IMR-90 (cell line): ENCODE data around the gene GH1. TPM values are rescaled to one million over a fixed set of nuclear protein-coding genes. Genes with fewer than 3 reads are reported as not detected.

Experiments
- ATAC-seq: fragments of 200-7000 bp; cut with Tn5 transposase; 2 replicates; pipeline ENCODE4 v1.9.1; 2020; ENCODE audit warnings: low read depth, mild to moderate bottlenecking, moderate library complexity
- BruUV-seq: library from RNA; stranded (reverse); fragments of 400-500 nt; replicated peaks from 2 replicates; lab custom pipeline; 2021; lab: Mats Ljungman, UMichigan
- CTCF ChIA-PET: fragments of 300-600 bp; formaldehyde crosslinking; extraction: SDS; loops from one replicate; lab custom pipeline; 2021; ENCODE audit warnings: antibody characterized with exemption; lab: Yijun Ruan, JAX
- POLR2A ChIA-PET: fragments of 300-600 bp; sonication (Branson Sonifier 250); formaldehyde crosslinking; loops from one replicate; lab custom pipeline; 2022; ENCODE audit warnings: antibody characterized with exemption; ENCODE audit not compliant: unreplicated experiment; lab: Charles Lee
- DNase-seq: peaks from one replicate; pipeline ENCODE4 v3.0.0; 2013
- H2AFZ ChIP-seq: replicated peaks from 2 replicates; pipeline ENCODE3; 2013; ENCODE audit warnings: low read length, mild to moderate bottlenecking; ENCODE audit not compliant: poor library complexity
- H2AK5ac ChIP-seq: 2 replicates; pipeline ENCODE4 v1.6.1; 2013; ENCODE audit warnings: low read depth, low read length, inconsistent platforms
- H2AK9ac ChIP-seq: replicated peaks from 2 replicates; pipeline ENCODE3; 2013; ENCODE audit warnings: mild to moderate bottlenecking, low read depth, low read length, moderate library complexity; ENCODE audit not compliant: poor library complexity
- H2BK120ac ChIP-seq: 2 replicates; pipeline ENCODE4 v1.6.1; 2013; ENCODE audit warnings: low read depth, low read length, inconsistent platforms
- H2BK15ac ChIP-seq: 3 replicates; pipeline ENCODE4 v1.6.1; 2013; ENCODE audit warnings: low read depth, low read length, inconsistent platforms
- H2BK20ac ChIP-seq: 2 replicates; pipeline ENCODE4 v1.6.1; 2013; ENCODE audit warnings: low read depth, mild to moderate bottlenecking, inconsistent platforms, low read length, moderate library complexity
- H2BK5ac ChIP-seq: 2 replicates; pipeline ENCODE4 v1.6.1; 2013; ENCODE audit warnings: mild to moderate bottlenecking, low read depth, low read length, inconsistent platforms; ENCODE audit not compliant: poor library complexity, severe bottlenecking
- H3K14ac ChIP-seq: replicated peaks from 2 replicates; pipeline ENCODE4 v1.6.1; 2013; ENCODE audit warnings: low read depth, low read length, inconsistent platforms
- H3K18ac ChIP-seq: 2 replicates; pipeline ENCODE4 v1.6.1; 2013; ENCODE audit warnings: low read depth, low read length, control low read depth
- H3K23ac ChIP-seq: 2 replicates; pipeline ENCODE4 v1.6.1; 2013; ENCODE audit warnings: low read depth, low read length, inconsistent platforms
- H3K27ac ChIP-seq: 2 replicates; pipeline ENCODE4 v1.5.1; 2013; ENCODE audit warnings: mild to moderate bottlenecking, control low read depth, low read length; ENCODE audit not compliant: insufficient read depth
- H3K27me3 ChIP-seq: 2 replicates; pipeline ENCODE4 v1.6.1; 2013; ENCODE audit warnings: low read length; ENCODE audit not compliant: control insufficient read depth, insufficient read depth
- H3K36me3 ChIP-seq: 2 replicates; pipeline ENCODE4 v1.6.1; 2013; ENCODE audit warnings: low read length, mixed read lengths; ENCODE audit not compliant: control insufficient read depth, insufficient read depth
- H3K4ac ChIP-seq: 2 replicates; pipeline ENCODE4 v1.6.1; 2013; ENCODE audit warnings: low read depth, low read length, inconsistent platforms
- H3K4me1 ChIP-seq: 2 replicates; pipeline ENCODE4 v1.6.1; 2013; ENCODE audit warnings: low read length, mixed read lengths; ENCODE audit not compliant: control insufficient read depth, insufficient read depth
- H3K4me2 ChIP-seq: 2 replicates; pipeline ENCODE4 v1.6.1; 2013; ENCODE audit warnings: low read depth, mild to moderate bottlenecking, control low read depth, low read length, moderate library complexity
- H3K4me3 ChIP-seq: 2 replicates; pipeline ENCODE4 v1.5.1; 2013; ENCODE audit warnings: low read depth, mild to moderate bottlenecking, control low read depth, low read length, moderate library complexity; ENCODE audit not compliant: insufficient read depth
- H3K56ac ChIP-seq: 2 replicates; pipeline ENCODE4 v1.6.1; 2013; ENCODE audit warnings: low read length, inconsistent platforms; ENCODE audit not compliant: insufficient read depth; ENCODE audit errors: extremely low read depth
- H3K79me1 ChIP-seq, 2 experiments: 2 replicates each; pipeline ENCODE4 v1.6.1; 2013; ENCODE audit warnings: low read length in 2 of 2, inconsistent platforms in 1 of 2, low read depth in 1 of 2
- H3K9ac ChIP-seq: 2 replicates; pipeline ENCODE4 v1.6.1; 2013; ENCODE audit warnings: low read depth, low read length, control low read depth
- H3K9me1 ChIP-seq: 2 replicates; pipeline ENCODE4 v1.6.1; 2013; ENCODE audit warnings: low read length, inconsistent platforms; ENCODE audit not compliant: insufficient read depth
- H3K9me3 ChIP-seq: 2 replicates; pipeline ENCODE4 v1.6.1; 2013; ENCODE audit warnings: low read length; ENCODE audit not compliant: control insufficient read depth, insufficient read depth
- H4K20me1 ChIP-seq: 2 replicates; pipeline ENCODE4 v1.6.1; 2013; ENCODE audit warnings: low read length, inconsistent platforms; ENCODE audit not compliant: insufficient read depth
- H4K5ac ChIP-seq: 2 replicates; pipeline ENCODE4 v1.6.1; 2013; ENCODE audit warnings: mild to moderate bottlenecking, low read depth, low read length, control low read depth
- H4K8ac ChIP-seq, 2 experiments: 2 replicates each; pipeline ENCODE4 v1.6.1; 2013; ENCODE audit warnings: low read depth in 2 of 2, low read length in 2 of 2, control low read depth in 1 of 2, inconsistent platforms in 1 of 2
- H4K91ac ChIP-seq: 2 replicates; pipeline ENCODE4 v1.6.1; 2013; ENCODE audit warnings: low read depth, low read length, inconsistent platforms; ENCODE audit not compliant: insufficient read depth
- CHD1 ChIP-seq: IDR thresholded peaks from 2 replicates; pipeline ENCODE4 v1.6.1; 2012; ENCODE audit warnings: low read depth, low read length, improper control_type of control experiment
- FOS ChIP-seq: fragments of 150-350 bp; IDR thresholded peaks from 2 replicates; pipeline ENCODE4 v1.6.1; 2016; ENCODE audit warnings: low read depth, low read length
- MAFK ChIP-seq: IDR thresholded peaks from 2 replicates; pipeline ENCODE4 v1.6.1; 2012; ENCODE audit warnings: low read depth, low read length, improper control_type of control experiment
- MAZ ChIP-seq: IDR thresholded peaks from 2 replicates; pipeline ENCODE4 v1.6.1; 2012; ENCODE audit warnings: low read depth, mild to moderate bottlenecking, low read length, improper control_type of control experiment, moderate library complexity, borderline replicate concordance
- MXI1 ChIP-seq: IDR thresholded peaks from 2 replicates; pipeline ENCODE4 v1.6.1; 2012; ENCODE audit warnings: low read depth, mild to moderate bottlenecking, low read length, moderate library complexity, borderline replicate concordance
- NFE2L2 ChIP-seq: fragments of 150-350 bp; IDR thresholded peaks from 2 replicates; pipeline ENCODE4 v1.6.1; 2016; ENCODE audit warnings: low read depth, mild to moderate bottlenecking, low read length
- POLR2A ChIP-seq: IDR thresholded peaks from 2 replicates; pipeline ENCODE4 v1.6.1; 2012; ENCODE audit warnings: mild to moderate bottlenecking, low read depth, low read length
- RAD21 ChIP-seq: IDR thresholded peaks from 2 replicates; pipeline ENCODE4 v1.6.1; 2012; ENCODE audit warnings: low read length, improper control_type of control experiment
- RCOR1 ChIP-seq: IDR thresholded peaks from 2 replicates; pipeline ENCODE4 v1.6.1; 2012; ENCODE audit warnings: mild to moderate bottlenecking, low read length, improper control_type of control experiment; ENCODE audit not compliant: insufficient replicate concordance
- RFX5 ChIP-seq: IDR thresholded peaks from 2 replicates; pipeline ENCODE4 v1.8.0; 2012; ENCODE audit warnings: low read depth, mild to moderate bottlenecking, low read length, moderate library complexity
- WGBS, 2 experiments: methylation state at CpG; one replicate each; pipeline versions ENCODE4 v1.1.5 to v1.1.7; 2013; ENCODE audit warnings: missing lambda C conversion rate in 2 of 2; ENCODE audit not compliant: insufficient read length in 1 of 2; ENCODE audit errors: extremely low coverage in 2 of 2; 5-methylcytosine and 5-hydroxymethylcytosine counted together
- dilution Hi-C: fragments of 300-500 bp; cut with HindIII; formaldehyde crosslinking; loops from one replicate; pipeline ENCODE4 v1.14.3; 2018; ENCODE audit warnings: low sequenced_read_pairs; ENCODE audit not compliant: unreplicated experiment
- in situ Hi-C: fragments of 300-500 bp; cut with MboI; formaldehyde crosslinking; loops from 3 replicates; pipeline ENCODE4 v1.14.3; 2019; ENCODE audit warnings: low sequenced_read_pairs, inconsistent platforms, mixed read lengths
- intact Hi-C: fragments of 100-400 bp; cut with micrococcal nuclease; formaldehyde crosslinking; loops from 2 replicates; pipeline ENCODE4 v1.10.0; 2022
- polyA plus RNA-seq, 3 experiments: library from polyadenylated mRNA; depleted of rRNA; stranded (reverse); fragments of >200 nt; gene quantifications; 2 replicates each; pipeline ENCODE4 v1.2.3, GENCODE V29; 2012; ENCODE audit warnings: low replicate concordance in 1 of 3
- total RNA-seq: library from RNA; depleted of rRNA; stranded (reverse); fragments of >200 nt; gene quantifications from 2 replicates; pipeline ENCODE4 v1.2.3, GENCODE V29; 2012
- TF ChIP-seq, protein P1 (sequence below): fragments of 150-350 bp; IDR thresholded peaks from 2 replicates; pipeline ENCODE4 v1.6.1; 2017; ENCODE audit warnings: mild to moderate bottlenecking, antibody characterized with exemption, low read length, low read depth
- TF ChIP-seq, protein P2 (sequence below): fragments of 150-350 bp; IDR thresholded peaks from 2 replicates; pipeline ENCODE4 v1.6.1; 2016; ENCODE audit warnings: low read depth, mild to moderate bottlenecking, low read length, moderate library complexity, borderline replicate concordance
- TF ChIP-seq, protein P3 (sequence below): conservative IDR thresholded peaks from 2 replicates; pipeline ENCODE4 v1.5.1; 2012; ENCODE audit warnings: mild to moderate bottlenecking, low read depth, low read length, improper control_type of control experiment

Gene GH1
- total and polyA plus RNA-seq, 2 of the 4 experiments (the other 2 are of a cell fraction), result not detected

DNA sequence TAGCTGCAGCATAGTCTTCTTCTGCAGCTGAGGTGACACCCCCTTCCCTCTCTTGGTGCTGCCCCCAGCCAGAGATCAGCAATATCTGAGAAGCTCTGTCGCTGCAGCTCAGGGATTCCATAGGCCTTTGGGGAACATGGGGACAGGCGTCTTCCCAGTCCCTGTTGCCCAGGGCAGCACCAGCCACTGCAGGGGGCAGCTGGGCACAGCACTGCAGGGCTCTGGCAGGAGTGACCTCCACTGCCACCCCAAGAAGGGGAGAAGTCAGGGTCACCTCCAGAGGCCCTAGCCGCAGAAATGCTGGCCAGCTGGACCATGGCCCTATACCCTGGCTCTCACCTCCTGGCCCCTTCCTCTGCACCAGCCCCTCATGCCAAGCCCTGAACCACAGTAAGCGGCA is 37.2 kb upstream of the GH1 start:
- Histone ChIP-seq H3K4me3 (no peak overlapping the region), H2AFZ (no peak overlapping the region), H3K18ac (no peak overlapping the region), H3K4me1 (0 out of 2 replicates have a peak, but pooled peaks cover 2% of the 10 kb centered on the region), H2BK120ac (no peak overlapping the region), H3K9me1 (peaks cover 4% of the 10 kb centered on the region), H4K20me1 (no peaks in the 10 kb centered on the region; the same call in 1 of the 2 replicates), H3K4me2 (no peak overlapping the region), H2BK15ac (no peak overlapping the region), H3K14ac (no peak overlapping the region), H3K36me3 (no peaks in the 10 kb centered on the region), H4K91ac (no peak overlapping the region), H3K56ac (no peak overlapping the region), H3K27me3 (peaks cover 22% of the 10 kb centered on the region), H3K27ac (no peak overlapping the region), H2BK5ac (no peak overlapping the region), H3K9ac (no peak overlapping the region), H4K5ac (no peak overlapping the region), H3K9me3 (no peaks in the 10 kb centered on the region), H3K79me1 (no peaks in the 10 kb centered on the region), H3K4ac (no peak overlapping the region), H2AK5ac (no peak overlapping the region; the same call in 1 of the 2 replicates), H2BK20ac (no peak overlapping the region), H3K23ac (no peak overlapping the region), H2AK9ac (no peak overlapping the region), H4K8ac (no peak overlapping the region)
- no TSS peak for BruUV-seq
- dilution Hi-C loops (no loop called here), intact Hi-C loops (no loop called here), in situ Hi-C loops (no loop called here)
- ATAC-seq (no peak), DNase-seq (no peak)
- WGBS, 2 experiments, result 93% methylated on average over 2 of the region's 4 CpGs; no CpG with 5 or more reads in 1 of the 2 experiments
- CTCF ChIA-PET, result interaction anchor here (1.1 kb wide), 1 partner anchor 10 kb away, joined by 3 read pairs; no protein-coding TSS in a partner anchor
- POLR2A ChIA-PET, result no interaction called here
- TF ChIP-seq NFE2L2 (no peak), POLR2A (no peak), RFX5 (no peak), MAFK (no peak), RCOR1 (no peak), MXI1 (no peak), MAZ (no peak), RAD21 (no peak), FOS (no peak), CHD1 (no peak)
- TF ChIP-seq, protein P1, sequence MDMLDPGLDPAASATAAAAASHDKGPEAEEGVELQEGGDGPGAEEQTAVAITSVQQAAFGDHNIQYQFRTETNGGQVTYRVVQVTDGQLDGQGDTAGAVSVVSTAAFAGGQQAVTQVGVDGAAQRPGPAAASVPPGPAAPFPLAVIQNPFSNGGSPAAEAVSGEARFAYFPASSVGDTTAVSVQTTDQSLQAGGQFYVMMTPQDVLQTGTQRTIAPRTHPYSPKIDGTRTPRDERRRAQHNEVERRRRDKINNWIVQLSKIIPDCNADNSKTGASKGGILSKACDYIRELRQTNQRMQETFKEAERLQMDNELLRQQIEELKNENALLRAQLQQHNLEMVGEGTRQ, result no peak
- TF ChIP-seq, protein P2, sequence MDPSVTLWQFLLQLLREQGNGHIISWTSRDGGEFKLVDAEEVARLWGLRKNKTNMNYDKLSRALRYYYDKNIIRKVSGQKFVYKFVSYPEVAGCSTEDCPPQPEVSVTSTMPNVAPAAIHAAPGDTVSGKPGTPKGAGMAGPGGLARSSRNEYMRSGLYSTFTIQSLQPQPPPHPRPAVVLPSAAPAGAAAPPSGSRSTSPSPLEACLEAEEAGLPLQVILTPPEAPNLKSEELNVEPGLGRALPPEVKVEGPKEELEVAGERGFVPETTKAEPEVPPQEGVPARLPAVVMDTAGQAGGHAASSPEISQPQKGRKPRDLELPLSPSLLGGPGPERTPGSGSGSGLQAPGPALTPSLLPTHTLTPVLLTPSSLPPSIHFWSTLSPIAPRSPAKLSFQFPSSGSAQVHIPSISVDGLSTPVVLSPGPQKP, result no peak
- TF ChIP-seq, protein P3, sequence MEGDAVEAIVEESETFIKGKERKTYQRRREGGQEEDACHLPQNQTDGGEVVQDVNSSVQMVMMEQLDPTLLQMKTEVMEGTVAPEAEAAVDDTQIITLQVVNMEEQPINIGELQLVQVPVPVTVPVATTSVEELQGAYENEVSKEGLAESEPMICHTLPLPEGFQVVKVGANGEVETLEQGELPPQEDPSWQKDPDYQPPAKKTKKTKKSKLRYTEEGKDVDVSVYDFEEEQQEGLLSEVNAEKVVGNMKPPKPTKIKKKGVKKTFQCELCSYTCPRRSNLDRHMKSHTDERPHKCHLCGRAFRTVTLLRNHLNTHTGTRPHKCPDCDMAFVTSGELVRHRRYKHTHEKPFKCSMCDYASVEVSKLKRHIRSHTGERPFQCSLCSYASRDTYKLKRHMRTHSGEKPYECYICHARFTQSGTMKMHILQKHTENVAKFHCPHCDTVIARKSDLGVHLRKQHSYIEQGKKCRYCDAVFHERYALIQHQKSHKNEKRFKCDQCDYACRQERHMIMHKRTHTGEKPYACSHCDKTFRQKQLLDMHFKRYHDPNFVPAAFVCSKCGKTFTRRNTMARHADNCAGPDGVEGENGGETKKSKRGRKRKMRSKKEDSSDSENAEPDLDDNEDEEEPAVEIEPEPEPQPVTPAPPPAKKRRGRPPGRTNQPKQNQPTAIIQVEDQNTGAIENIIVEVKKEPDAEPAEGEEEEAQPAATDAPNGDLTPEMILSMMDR, result no peak
